T-helper 17 cell (primary cell): ENCODE results near the gene CTF1. TPM values are rescaled to one million over a fixed set of nuclear protein-coding genes. Genes with fewer than 3 reads are reported as not detected.

ENCODE experiments used
- ATAC-seq: fragments of 150-1000 bp; cut with Tn5 transposase; 2 replicates; pipeline ENCODE4 v1.10.0; 2021; ENCODE audit warnings: mild to moderate bottlenecking, moderate library complexity
- DNase-seq, 3 donors: peaks; one replicate each; pipeline versions ENCODE4 v3.0.0 to v3.0.0-alpha.2; 2020 to 2021
- H3K9me3 ChIP-seq: one replicate; pipeline ENCODE4 v1.7.0; 2013; ENCODE audit warnings: low read length, mild to moderate bottlenecking; ENCODE audit not compliant: control insufficient read depth, poor library complexity, severe bottlenecking
- H3K27ac Mint-ChIP-seq: one replicate; pipeline ENCODE4 v1.8.0; 2022; ENCODE audit warnings: mild to moderate bottlenecking, moderate library complexity, mixed read lengths
- H3K27me3 Mint-ChIP-seq: one replicate; pipeline ENCODE4 v1.8.0; 2022; ENCODE audit warnings: mixed read lengths
- H3K36me3 Mint-ChIP-seq: one replicate; pipeline ENCODE4 v1.8.0; 2022; ENCODE audit warnings: low read depth, mixed read lengths
- H3K4me1 Mint-ChIP-seq: one replicate; pipeline ENCODE4 v1.8.0; 2022; ENCODE audit warnings: mild to moderate bottlenecking, mixed read lengths
- H3K4me3 Mint-ChIP-seq: one replicate; pipeline ENCODE4 v1.8.0; 2022; ENCODE audit warnings: mild to moderate bottlenecking, moderate library complexity, mixed read lengths
- total RNA-seq, 4 donors: library from RNA in 2 of 4; stranded (reverse) in 2 of 4; gene quantifications; one replicate each; pipeline ENCODE4 v1.2.3 and lab custom pipeline; 2022 to 2026

Gene CTF1
- total RNA-seq, 2 donors from 2014 or later: 0.26 TPM; not detected in 1

GRCh38 chr16:30892670-30893416, 3.6 kb upstream of the CTF1 start:
- Mint-ChIP-seq H3K27ac (peak overlapping the region; percentile 62), H3K4me3 (peak overlapping the region; percentile 96), H3K27me3 (no peaks in the 10 kb centered on the region), H3K4me1 (peaks cover 27% of the 10 kb centered on the region), H3K36me3 (peaks cover 5% of the 10 kb centered on the region)
- no peak for DNase-seq
- H3K9me3 ChIP-seq: no peaks in the 10 kb centered on the region
- ATAC-seq: no peak

DNA sequence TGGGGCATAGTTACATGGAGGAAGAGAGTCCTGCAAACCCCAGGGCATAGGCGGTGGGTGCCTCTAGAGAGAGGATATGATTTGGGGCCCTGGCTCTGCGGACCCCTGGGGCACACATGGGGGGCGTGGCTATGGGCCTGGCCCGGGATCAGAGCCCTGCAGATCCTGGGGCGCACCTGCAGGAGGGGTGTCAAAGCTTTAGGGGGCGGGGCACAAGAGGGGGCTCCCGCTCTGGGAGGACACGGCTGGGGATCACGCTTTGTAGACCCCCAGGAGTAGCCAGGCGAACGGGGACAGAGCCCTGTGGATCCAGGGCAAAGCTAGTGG, 3.0 kb upstream of the CTF1 start:
- DNase-seq (peak in 2 of 3 donors; percentile 24 to 31), ATAC-seq (peak; percentile 10)
- no peaks in the 10 kb centered on the region for H3K9me3 ChIP-seq
- Mint-ChIP-seq H3K36me3 (peaks cover 5% of the 10 kb centered on the region), H3K27me3 (no peaks in the 10 kb centered on the region), H3K4me3 (peak overlapping the region; percentile 96), H3K27ac (peak overlapping the region; percentile 62), H3K4me1 (peaks cover 27% of the 10 kb centered on the region)

DNA sequence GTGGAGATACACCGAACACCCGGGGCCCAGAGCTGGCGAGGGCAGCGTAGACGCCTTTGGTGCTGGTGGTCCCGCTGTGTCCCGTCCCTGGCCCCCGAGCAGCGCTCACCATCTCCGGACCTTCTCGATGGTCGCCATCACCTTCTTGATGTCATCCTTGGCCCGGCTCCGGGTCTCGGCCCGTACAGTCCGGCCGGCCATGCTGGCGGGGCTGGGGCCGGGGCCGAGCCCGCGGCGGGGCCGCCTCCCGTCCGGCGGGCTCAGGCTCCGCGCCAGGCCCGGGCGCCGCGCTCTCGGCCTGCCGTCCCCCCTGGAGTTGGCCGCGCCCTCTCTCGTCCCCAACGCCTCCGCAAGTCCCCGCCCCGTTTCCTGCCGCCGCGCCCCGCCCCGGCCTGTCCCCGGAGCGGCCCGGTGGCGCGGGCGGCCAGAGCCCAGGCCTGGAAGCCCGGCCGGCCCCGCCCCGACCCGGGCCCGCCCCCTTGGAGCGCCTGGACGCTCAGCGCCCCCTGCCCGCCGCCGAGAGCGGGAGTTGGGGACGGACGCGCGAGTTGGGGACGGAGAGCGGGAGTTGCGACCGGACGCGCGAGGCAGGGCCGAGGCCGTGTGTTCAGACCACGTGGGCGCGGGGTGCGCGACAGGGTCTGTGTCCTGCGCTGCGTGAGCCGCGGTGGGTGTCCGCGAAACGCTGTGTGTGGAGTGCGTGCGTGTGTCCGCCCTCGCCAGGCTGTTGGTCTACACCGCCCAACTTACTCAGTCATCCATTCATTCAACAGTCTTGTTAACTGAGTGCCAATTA, 2.5 kb upstream of the CTF1 start, which contains the start of gene BCL7C:
TSS of gene BCL7C (minus strand) at position 334 of the 796 bp plus-strand sequence. CDS start at position 201, 133 bp downstream.
- no peaks in the 10 kb centered on the region for H3K9me3 ChIP-seq
- DNase-seq (peak; percentile 53 to 82 (median 77)), ATAC-seq (peak; percentile 82)
- Mint-ChIP-seq H3K27ac (peak within 1 kb of the TSS; percentile 62), H3K4me3 (peak within 1 kb of the TSS; percentile 96), H3K4me1 (peaks cover 22% of the 10 kb centered on the region), H3K27me3 (no peaks in the 10 kb centered on the region), H3K36me3 (peaks cover 3% of the 10 kb centered on the region)

- H3K9me3 ChIP-seq: no peaks in the 10 kb centered on the region
- Mint-ChIP-seq H3K27me3 (no peaks in the 10 kb centered on the region), H3K36me3 (peaks cover 1% of the 10 kb centered on the region), H3K4me1 (peaks cover 22% of the 10 kb centered on the region), H3K4me3 (peak overlapping the region; percentile 74), H3K27ac (peak overlapping the region; percentile 56)
- DNase-seq (no peak), ATAC-seq (no peak)
Observed at GRCh38 chr16:30894540-30895368, 1.7 kb upstream of the CTF1 start.

GRCh38 chr16:30895627-30896260, 670 bp upstream of the CTF1 start:
- Mint-ChIP-seq H3K27ac (peak overlapping the region; percentile 56), H3K36me3 (no peaks in the 10 kb centered on the region), H3K4me3 (peak overlapping the region; percentile 28), H3K4me1 (peaks cover 22% of the 10 kb centered on the region), H3K27me3 (no peaks in the 10 kb centered on the region)
- ATAC-seq (no peak), DNase-seq (no peak)
- H3K9me3 ChIP-seq: no peaks in the 10 kb centered on the region

- no peaks in the 10 kb centered on the region for H3K9me3 ChIP-seq
- peaks cover 25% of the 10 kb centered on the region for H3K4me1 Mint-ChIP-seq
- H3K27ac Mint-ChIP-seq: peak overlapping the region; percentile 67
- H3K27me3 Mint-ChIP-seq: no peaks in the 10 kb centered on the region
- no peaks in the 10 kb centered on the region for H3K36me3 Mint-ChIP-seq
- ATAC-seq (peak; percentile 76), DNase-seq (peak; percentile 64 to 74 (median 71))
- H3K4me3 Mint-ChIP-seq: peak overlapping the region; percentile 63
Observed at GRCh38 chr16:30896889-30897733, 697 bp downstream of the CTF1 start.

DNA sequence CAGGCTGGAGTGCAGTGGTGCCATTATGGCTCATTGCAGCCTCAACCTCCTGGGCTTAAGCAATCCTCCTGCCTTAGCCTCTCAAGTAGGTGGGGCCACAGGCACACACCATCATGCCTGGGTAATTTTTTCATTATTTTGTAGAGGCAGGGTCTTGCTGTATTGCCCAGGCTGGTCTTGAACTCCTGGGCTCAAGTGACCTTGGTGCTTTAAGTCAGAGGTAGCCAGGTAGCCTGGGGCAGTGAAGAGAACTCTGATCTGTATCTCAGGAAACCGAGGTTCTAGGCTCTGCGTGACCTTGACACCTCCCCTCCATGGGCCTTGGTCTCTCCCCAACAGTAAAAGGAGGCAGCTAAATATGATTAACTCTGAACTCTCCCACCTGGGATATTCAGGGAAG, 3.4 kb downstream of the CTF1 start:
- peak overlapping the region; percentile 63 for H3K27ac Mint-ChIP-seq
- ATAC-seq (no peak), DNase-seq (no peak)
- H3K4me1 Mint-ChIP-seq: peaks cover 27% of the 10 kb centered on the region
- no peaks in the 10 kb centered on the region for H3K9me3 ChIP-seq
- no peaks in the 10 kb centered on the region for H3K27me3 Mint-ChIP-seq
- H3K36me3 Mint-ChIP-seq: no peaks in the 10 kb centered on the region
- no peak overlapping the region for H3K4me3 Mint-ChIP-seq

- Mint-ChIP-seq H3K4me1 (peaks cover 26% of the 10 kb centered on the region), H3K4me3 (no peak overlapping the region), H3K27me3 (no peaks in the 10 kb centered on the region), H3K27ac (peak overlapping the region; percentile 63), H3K36me3 (no peaks in the 10 kb centered on the region)
- no peak for DNase-seq
- H3K9me3 ChIP-seq: no peaks in the 10 kb centered on the region
- ATAC-seq: no peak
Observed at GRCh38 chr16:30900588-30900987, 4.2 kb downstream of the CTF1 start.

- ATAC-seq (no peak), DNase-seq (no peak)
- peaks cover 23% of the 10 kb centered on the region for H3K4me1 Mint-ChIP-seq
Observed at GRCh38 chr16:30901201-30902028, 5.0 kb downstream of the CTF1 start.

DNA sequence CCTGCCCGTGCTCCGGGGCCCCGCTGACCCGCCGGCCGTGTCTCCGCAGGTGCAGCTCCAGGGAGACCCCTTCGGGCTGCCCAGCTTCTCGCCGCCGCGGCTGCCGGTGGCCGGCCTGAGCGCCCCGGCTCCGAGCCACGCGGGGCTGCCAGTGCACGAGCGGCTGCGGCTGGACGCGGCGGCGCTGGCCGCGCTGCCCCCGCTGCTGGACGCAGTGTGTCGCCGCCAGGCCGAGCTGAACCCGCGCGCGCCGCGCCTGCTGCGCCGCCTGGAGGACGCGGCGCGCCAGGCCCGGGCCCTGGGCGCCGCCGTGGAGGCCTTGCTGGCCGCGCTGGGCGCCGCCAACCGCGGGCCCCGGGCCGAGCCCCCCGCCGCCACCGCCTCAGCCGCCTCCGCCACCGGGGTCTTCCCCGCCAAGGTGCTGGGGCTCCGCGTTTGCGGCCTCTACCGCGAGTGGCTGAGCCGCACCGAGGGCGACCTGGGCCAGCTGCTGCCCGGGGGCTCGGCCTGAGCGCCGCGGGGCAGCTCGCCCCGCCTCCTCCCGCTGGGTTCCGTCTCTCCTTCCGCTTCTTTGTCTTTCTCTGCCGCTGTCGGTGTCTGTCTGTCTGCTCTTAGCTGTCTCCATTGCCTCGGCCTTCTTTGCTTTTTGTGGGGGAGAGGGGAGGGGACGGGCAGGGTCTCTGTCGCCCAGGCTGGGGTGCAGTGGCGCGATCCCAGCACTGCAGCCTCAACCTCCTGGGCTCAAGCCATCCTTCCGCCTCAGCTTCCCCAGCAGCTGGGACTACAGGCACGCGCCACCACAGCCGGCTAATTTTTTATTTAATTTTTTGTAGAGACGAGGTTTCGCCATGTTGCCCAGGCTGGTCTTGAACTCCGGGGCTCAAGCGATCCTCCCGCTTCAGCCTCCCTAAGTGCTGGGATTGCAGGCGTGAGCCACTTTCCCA, 5.9 kb downstream of the CTF1 start:
- no peaks in the 10 kb centered on the region for H3K36me3 Mint-ChIP-seq
- H3K27ac Mint-ChIP-seq: peak overlapping the region; percentile 96
- H3K9me3 ChIP-seq: no peaks in the 10 kb centered on the region
- DNase-seq (peak; percentile 46 to 54 (median 53)), ATAC-seq (peak; percentile 91)
- H3K4me3 Mint-ChIP-seq: peak overlapping the region; percentile 97
- H3K4me1 Mint-ChIP-seq: peaks cover 18% of the 10 kb centered on the region
- no peaks in the 10 kb centered on the region for H3K27me3 Mint-ChIP-seq

More at GRCh38 chr16:30901201-30902028, 5.0 kb downstream of the CTF1 start:
- H3K36me3 Mint-ChIP-seq: no peaks in the 10 kb centered on the region
- no peaks in the 10 kb centered on the region for H3K27me3 Mint-ChIP-seq
- H3K27ac Mint-ChIP-seq: peak overlapping the region; percentile 45
- H3K4me3 Mint-ChIP-seq: peak overlapping the region; percentile 73
- H3K9me3 ChIP-seq: no peaks in the 10 kb centered on the region
